Measurements from ENCODE around the gene C4A.
"Not testable (repeated sequence)": the region's sequence is repeated elsewhere in the genome, so short reads cannot be mapped to it uniquely, and the experiment has no call there.

DNA sequence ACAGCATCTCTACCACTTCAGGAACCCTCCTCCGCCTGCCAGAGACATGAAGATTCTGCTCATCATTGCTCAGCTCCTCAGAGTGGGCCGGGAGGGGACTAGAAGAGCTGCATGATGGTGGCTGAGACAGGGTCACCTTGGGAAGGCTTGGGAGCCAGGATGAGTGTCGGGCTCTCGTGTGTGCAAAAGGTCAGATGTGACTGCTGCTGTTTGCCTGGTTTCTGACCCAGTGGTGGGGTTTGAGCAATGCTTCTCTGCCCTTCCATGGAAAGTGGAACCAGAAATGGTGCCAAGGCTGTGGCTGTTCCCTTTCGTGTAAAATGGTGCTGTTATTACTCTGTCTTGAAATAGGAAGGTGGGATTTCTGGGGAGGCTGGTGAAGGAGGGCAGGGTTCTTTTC, 31.9 kb downstream of the C4A start:
- TF ChIP-seq RARB, ZNF70 (CRISPR knock-in tag; IDR thresholded peaks at IDR 0.05): not testable (repeated sequence)
- TF ChIP-seq, protein P1, sequence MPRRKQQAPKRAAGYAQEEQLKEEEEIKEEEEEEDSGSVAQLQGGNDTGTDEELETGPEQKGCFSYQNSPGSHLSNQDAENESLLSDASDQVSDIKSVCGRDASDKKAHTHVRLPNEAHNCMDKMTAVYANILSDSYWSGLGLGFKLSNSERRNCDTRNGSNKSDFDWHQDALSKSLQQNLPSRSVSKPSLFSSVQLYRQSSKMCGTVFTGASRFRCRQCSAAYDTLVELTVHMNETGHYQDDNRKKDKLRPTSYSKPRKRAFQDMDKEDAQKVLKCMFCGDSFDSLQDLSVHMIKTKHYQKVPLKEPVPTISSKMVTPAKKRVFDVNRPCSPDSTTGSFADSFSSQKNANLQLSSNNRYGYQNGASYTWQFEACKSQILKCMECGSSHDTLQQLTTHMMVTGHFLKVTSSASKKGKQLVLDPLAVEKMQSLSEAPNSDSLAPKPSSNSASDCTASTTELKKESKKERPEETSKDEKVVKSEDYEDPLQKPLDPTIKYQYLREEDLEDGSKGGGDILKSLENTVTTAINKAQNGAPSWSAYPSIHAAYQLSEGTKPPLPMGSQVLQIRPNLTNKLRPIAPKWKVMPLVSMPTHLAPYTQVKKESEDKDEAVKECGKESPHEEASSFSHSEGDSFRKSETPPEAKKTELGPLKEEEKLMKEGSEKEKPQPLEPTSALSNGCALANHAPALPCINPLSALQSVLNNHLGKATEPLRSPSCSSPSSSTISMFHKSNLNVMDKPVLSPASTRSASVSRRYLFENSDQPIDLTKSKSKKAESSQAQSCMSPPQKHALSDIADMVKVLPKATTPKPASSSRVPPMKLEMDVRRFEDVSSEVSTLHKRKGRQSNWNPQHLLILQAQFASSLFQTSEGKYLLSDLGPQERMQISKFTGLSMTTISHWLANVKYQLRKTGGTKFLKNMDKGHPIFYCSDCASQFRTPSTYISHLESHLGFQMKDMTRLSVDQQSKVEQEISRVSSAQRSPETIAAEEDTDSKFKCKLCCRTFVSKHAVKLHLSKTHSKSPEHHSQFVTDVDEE (CRISPR knock-in tag; IDR thresholded peaks at IDR 0.05), result not testable (repeated sequence)
- TF ChIP-seq, protein P2, sequence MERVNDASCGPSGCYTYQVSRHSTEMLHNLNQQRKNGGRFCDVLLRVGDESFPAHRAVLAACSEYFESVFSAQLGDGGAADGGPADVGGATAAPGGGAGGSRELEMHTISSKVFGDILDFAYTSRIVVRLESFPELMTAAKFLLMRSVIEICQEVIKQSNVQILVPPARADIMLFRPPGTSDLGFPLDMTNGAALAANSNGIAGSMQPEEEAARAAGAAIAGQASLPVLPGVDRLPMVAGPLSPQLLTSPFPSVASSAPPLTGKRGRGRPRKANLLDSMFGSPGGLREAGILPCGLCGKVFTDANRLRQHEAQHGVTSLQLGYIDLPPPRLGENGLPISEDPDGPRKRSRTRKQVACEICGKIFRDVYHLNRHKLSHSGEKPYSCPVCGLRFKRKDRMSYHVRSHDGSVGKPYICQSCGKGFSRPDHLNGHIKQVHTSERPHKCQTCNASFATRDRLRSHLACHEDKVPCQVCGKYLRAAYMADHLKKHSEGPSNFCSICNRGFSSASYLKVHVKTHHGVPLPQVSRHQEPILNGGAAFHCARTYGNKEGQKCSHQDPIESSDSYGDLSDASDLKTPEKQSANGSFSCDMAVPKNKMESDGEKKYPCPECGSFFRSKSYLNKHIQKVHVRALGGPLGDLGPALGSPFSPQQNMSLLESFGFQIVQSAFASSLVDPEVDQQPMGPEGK (CRISPR knock-in tag; IDR thresholded peaks at IDR 0.05; ENCODE audit: borderline replicate concordance), result not testable (repeated sequence)
